Right atrium auricular region (tissue), 2 donors: ENCODE results near the gene RARG. TPM values are rescaled to one million over a fixed set of nuclear protein-coding genes. Genes with fewer than 3 reads are reported as not detected.

ENCODE experiments used
- DNase-seq: peaks from one replicate; pipeline ENCODE4 v3.0.0-alpha.2; 2019; ENCODE audit warnings: low spot score
- H3K27ac ChIP-seq, 2 donors: fragments of 200-600 bp; sonication (generic); 1 replicate in 1 of 2; 2 replicates in 1 of 2; pipeline ENCODE4 v1.5.1; 2016 to 2019
- H3K27me3 ChIP-seq, 2 donors: fragments of 200-600 bp; sonication (generic); one replicate each; pipeline versions ENCODE4 v1.5.1 to v1.6.0; 2017 to 2019
- H3K36me3 ChIP-seq: fragments of 200-600 bp; sonication (generic); one replicate; pipeline ENCODE4 v1.5.1; 2016
- H3K4me1 ChIP-seq, 2 donors: fragments of 200-600 bp; sonication (generic); one replicate each; pipeline versions ENCODE4 v1.5.1 to v1.6.0; 2017 to 2019
- H3K4me3 ChIP-seq, 2 donors: fragments of 200-600 bp; sonication (generic); 1 replicate in 1 of 2; 2 replicates in 1 of 2; pipeline ENCODE4 v1.5.1; 2017 to 2019; ENCODE audit warnings: mild to moderate bottlenecking in 1 of 2, moderate library complexity in 1 of 2
- H3K9me3 ChIP-seq, 2 donors: fragments of 200-600 bp; sonication (generic); one replicate each; pipeline ENCODE4 v1.5.1; 2019
- total RNA-seq, 2 donors: library from RNA; depleted of rRNA; stranded (reverse); fragments of >200 nt; gene quantifications; one replicate each; pipeline ENCODE4 v1.1.0, GENCODE V29; 2016
- TF ChIP-seq, protein P1 (sequence below), 2 donors: fragments of 200-600 bp; sonication (generic); IDR thresholded peaks; one replicate each; pipeline ENCODE4 v1.5.1; 2019; ENCODE audit warnings: antibody characterized with exemption in 2 of 2

Gene RARG
- 10 to 100 TPM; 14.8 to 15.0 TPM for total RNA-seq

DNA sequence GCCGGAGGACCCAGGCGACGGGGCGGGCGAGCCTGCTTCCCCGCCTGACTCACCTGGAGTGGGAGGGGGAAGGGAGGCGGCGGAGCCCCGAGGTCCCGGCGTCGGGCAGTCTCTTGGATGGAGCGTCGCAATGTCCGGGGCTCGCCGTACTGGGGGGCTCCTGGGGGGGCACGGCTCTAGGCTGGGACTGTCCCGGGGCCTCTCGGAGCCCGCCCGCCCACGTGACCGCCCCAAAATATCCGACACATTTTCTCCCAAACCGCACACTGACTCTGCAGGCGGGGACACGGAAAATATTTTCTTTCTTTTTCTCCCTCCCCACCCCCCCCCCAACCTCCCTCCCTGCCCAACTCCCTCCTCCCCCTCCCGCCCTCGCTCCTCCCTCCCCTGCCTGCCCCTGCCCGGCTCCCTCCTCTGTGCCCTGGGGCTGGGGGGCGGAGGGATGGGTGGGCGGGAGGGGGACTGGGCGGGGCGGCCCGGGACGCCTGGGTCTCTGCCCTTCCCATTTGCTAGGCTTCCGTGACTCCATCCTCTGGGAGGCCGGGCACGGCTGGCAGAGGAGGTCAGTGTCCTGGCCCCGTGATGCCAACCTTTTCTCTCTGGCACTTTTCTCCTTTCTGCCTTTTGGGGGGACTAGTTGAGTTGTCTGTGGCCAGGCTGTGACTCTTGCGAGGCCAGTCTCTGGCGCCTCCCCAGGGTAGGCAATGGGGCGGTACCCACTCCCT is at the start of gene RARG:
Gene RARG (minus strand): TSS at position 289 of the 725 bp plus-strand sequence. CDS start 4,664 bp downstream, outside the sequence.
- H3K27me3 ChIP-seq: no peaks in the 10 kb centered on the region
- H3K9me3 ChIP-seq: no peaks in the 10 kb centered on the region
- H3K36me3 ChIP-seq: no peaks in the 10 kb centered on the region
- TF ChIP-seq, protein P1, sequence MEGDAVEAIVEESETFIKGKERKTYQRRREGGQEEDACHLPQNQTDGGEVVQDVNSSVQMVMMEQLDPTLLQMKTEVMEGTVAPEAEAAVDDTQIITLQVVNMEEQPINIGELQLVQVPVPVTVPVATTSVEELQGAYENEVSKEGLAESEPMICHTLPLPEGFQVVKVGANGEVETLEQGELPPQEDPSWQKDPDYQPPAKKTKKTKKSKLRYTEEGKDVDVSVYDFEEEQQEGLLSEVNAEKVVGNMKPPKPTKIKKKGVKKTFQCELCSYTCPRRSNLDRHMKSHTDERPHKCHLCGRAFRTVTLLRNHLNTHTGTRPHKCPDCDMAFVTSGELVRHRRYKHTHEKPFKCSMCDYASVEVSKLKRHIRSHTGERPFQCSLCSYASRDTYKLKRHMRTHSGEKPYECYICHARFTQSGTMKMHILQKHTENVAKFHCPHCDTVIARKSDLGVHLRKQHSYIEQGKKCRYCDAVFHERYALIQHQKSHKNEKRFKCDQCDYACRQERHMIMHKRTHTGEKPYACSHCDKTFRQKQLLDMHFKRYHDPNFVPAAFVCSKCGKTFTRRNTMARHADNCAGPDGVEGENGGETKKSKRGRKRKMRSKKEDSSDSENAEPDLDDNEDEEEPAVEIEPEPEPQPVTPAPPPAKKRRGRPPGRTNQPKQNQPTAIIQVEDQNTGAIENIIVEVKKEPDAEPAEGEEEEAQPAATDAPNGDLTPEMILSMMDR (IDR thresholded peaks at IDR 0.05): no peak
- H3K4me1 ChIP-seq: peaks cover 0 to 44% of the 10 kb centered on the region in 2 donors
- H3K27ac ChIP-seq: peak within 1 kb of the TSS; percentile 75 to 79
- peak; percentile 75 for DNase-seq
- H3K4me3 ChIP-seq: peak within 1 kb of the TSS; percentile 43 to 73

DNA sequence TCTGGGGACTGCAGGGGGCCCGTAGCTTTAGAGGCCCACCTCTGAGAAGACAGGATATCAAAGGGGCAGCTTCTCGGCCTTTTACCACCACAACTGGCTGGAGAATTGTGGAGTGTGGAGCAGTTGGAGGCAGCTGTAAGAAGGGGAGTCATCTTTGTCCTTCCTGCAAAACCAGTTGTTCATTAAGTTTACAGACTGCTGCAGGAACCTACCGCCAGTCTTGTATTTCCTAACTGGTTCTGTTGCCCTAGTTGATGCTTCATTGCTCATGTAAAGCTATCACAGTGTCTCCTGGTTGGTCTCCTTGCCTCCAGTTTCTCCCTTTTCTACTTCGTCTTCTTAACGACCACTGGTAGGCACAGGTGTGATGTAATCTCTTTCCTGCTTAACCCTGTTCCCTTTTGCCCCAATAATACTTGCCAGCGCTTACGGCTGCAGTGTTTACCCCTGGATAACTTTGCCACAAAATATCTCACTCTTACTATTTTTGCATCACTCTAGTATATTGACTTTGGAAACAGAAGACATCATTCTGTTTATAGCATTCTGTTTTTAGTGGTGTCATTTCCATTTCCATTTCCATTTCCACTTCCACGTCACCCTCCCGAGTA is 48.0 kb upstream of the RARG start:
- TF ChIP-seq, protein P1 (IDR thresholded peaks at IDR 0.05): no peak

DNA sequence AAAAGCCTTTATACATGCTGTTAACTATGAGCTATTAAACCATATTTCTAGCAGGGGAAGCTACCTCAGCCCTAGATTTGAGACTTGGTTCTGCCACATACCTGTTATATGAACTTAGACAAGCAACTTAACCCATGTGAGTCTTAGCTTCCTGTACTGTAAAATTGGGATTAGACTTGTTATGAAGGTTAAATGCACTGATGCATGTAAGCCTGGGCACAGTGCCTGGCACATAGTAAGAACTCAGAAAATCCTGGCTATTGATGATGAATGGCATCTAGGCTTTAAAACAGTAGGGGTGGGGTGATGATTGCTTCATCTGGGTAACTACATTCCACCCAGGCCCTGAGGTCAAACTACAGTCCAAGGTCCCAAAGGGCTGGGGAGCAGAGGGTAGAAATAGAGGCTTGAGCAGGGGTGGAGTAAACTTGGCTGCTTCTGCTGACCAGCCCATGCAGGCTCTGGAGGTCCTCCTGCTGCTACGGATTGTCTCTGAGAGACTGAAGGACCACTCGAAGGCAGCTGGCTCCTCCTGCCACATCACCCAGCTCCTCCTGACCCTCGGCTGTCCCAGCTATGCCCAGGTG is 47.4 kb upstream of the RARG start:
- H3K9me3 ChIP-seq: no peaks in the 10 kb centered on the region
- no peak overlapping the region for H3K27ac ChIP-seq
- no peaks in the 10 kb centered on the region for H3K27me3 ChIP-seq
- no peak overlapping the region for H3K4me3 ChIP-seq
- no peak for DNase-seq
- no peaks in the 10 kb centered on the region for H3K36me3 ChIP-seq
- TF ChIP-seq, protein P1 (IDR thresholded peaks at IDR 0.05): no peak
- no peaks in the 10 kb centered on the region for H3K4me1 ChIP-seq

More for the DNA sequence above, 48.0 kb upstream of the RARG start:
- no peaks in the 10 kb centered on the region for H3K27me3 ChIP-seq
- no peak for DNase-seq
- no peak overlapping the region for H3K4me3 ChIP-seq
- H3K36me3 ChIP-seq: no peaks in the 10 kb centered on the region
- H3K9me3 ChIP-seq: no peaks in the 10 kb centered on the region
- no peaks in the 10 kb centered on the region for H3K4me1 ChIP-seq
- no peak overlapping the region for H3K27ac ChIP-seq

DNA sequence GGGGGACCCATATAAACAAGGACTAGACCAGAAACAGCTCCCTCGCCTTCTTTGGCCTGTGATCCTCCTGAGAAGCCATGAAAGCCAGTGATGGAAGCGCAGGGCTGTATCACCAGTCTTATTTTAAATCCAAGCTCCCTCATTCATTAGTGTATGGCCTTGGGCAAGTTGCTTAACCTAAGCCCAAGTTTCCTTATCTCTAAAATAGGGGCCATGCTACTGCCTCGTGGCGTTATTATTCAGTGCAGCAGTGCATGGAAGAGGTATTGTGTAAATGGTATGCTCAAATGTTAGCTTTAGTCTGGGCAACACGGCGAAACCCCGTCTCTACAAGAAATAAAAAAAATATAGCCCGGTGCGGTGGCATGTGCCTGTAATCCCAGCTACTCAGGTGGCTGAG is 46.0 kb upstream of the RARG start:
- no peak overlapping the region for H3K27ac ChIP-seq
- no peak for DNase-seq
- no peaks in the 10 kb centered on the region for H3K27me3 ChIP-seq
- H3K4me1 ChIP-seq: no peaks in the 10 kb centered on the region
- no peaks in the 10 kb centered on the region for H3K9me3 ChIP-seq
- no peak overlapping the region for H3K4me3 ChIP-seq
- TF ChIP-seq, protein P1 (IDR thresholded peaks at IDR 0.05): no peak
- no peaks in the 10 kb centered on the region for H3K36me3 ChIP-seq

DNA sequence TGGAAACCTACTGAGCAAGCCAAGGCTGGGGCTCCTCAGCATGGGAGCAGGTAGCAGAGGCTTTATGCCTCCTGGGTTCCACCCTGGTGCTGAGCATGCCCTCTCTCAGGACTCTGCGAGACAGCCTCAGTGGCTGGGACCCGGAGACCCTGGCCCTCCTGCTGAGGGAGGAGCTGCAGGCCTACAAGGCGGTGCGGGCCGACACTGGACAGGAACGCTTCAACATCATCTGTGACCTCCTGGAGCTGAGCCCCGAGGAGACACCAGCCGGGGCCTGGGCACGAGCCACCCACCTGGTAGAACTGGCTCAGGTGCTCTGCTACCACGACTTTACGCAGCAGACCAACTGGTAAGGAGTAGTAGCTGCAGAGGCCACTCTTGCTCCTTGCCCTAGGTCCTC is 44.5 kb upstream of the RARG start:
- DNase-seq: no peak
- no peaks in the 10 kb centered on the region for H3K9me3 ChIP-seq
- H3K4me3 ChIP-seq: no peak overlapping the region
- no peaks in the 10 kb centered on the region for H3K36me3 ChIP-seq
- H3K27ac ChIP-seq: no peak overlapping the region
- no peaks in the 10 kb centered on the region for H3K27me3 ChIP-seq
- TF ChIP-seq, protein P1 (IDR thresholded peaks at IDR 0.05): no peak
- H3K4me1 ChIP-seq: no peaks in the 10 kb centered on the region
